GM12892 (cell line): ENCODE data around the gene HIVEP2.

Source experiments
- POLR2A ChIP-seq: IDR thresholded peaks from 2 replicates; pipeline ENCODE4 v1.6.1; 2011; ENCODE audit warnings: low read depth, low read length, control low read depth
- POLR2AphosphoS5 ChIP-seq: IDR thresholded peaks from 2 replicates; pipeline ENCODE4 v1.6.1; 2011; ENCODE audit warnings: low read depth, low read length, control low read depth
- TAF1 ChIP-seq: IDR thresholded peaks from 2 replicates; pipeline ENCODE4 v1.6.1; 2011; ENCODE audit warnings: low read depth, mild to moderate bottlenecking, control low read depth, low read length, borderline replicate concordance

DNA sequence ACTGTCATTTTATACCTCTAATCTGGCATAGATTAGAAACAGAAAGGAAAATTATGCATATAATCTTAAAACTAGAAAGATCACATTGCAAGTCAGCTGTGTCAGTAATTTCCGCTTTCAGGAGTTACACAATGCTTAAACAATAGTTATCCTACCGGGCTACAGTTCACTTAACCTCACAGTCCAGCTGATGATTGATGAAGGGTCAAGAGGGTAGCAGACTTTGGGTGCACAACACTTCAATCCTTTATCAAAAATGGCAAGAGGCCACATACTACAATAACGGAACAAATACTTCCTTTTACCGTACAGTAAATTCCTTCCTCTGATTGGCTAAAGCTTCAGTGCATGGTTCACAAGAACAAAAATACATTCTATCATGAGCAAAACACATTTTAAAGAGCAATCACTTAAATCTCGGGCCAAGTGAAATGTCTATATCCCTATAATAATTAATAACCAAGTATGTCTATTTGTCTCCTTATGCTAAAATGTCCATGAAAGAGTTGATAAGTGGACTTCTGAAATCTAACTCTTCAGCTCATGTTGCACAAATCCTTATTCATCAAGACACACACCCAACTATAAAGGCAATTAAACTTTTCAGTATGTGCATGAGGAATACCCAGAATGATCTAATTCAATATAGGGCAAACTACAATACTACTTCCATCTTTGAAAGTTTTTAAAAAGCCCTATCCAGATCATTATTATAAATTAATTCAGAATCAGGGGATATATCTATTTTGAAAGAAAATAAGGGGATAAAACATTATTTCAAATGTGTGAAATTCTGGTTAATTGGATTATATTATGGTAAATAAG, 76.8 kb downstream of the HIVEP2 start:
- TF ChIP-seq TAF1 (no peak), POLR2AphosphoS5 (no peak), POLR2A (no peak)
